Measurements from ENCODE around the gene BIN1.

GRCh38 chr2:127056086-127056485 lies 50.9 kb downstream of the BIN1 start:
- TF ChIP-seq JUN (CRISPR knock-in tag; IDR thresholded peaks at IDR 0.05) (no peak), ZNF263 (CRISPR knock-in tag; IDR thresholded peaks at IDR 0.05; ENCODE audit: low read depth) (no peak), ATF1 (CRISPR knock-in tag; IDR thresholded peaks at IDR 0.05) (no peak), ZSCAN18 (CRISPR knock-in tag; IDR thresholded peaks at IDR 0.05) (no peak), ZNF416 (CRISPR knock-in tag; IDR thresholded peaks at IDR 0.05) (no peak)
- TF ChIP-seq, protein P1, sequence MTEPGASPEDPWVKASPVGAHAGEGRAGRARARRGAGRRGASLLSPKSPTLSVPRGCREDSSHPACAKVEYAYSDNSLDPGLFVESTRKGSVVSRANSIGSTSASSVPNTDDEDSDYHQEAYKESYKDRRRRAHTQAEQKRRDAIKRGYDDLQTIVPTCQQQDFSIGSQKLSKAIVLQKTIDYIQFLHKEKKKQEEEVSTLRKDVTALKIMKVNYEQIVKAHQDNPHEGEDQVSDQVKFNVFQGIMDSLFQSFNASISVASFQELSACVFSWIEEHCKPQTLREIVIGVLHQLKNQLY (CRISPR knock-in tag; IDR thresholded peaks at IDR 0.05): no peak
